ENCODE data around the gene FOXC1. TPM values are rescaled to one million over a fixed set of nuclear protein-coding genes. Genes with fewer than 3 reads are reported as not detected.

FOXC1 gene
- polyA plus RNA-seq, 2 of the 4 experiments (the other 2 are of a cell fraction), result 3.4 to 4.7 TPM

GRCh38 chr6:1599469-1599868 is 10.2 kb upstream of the FOXC1 start:
- H3K27ac ChIP-seq, result no peak overlapping the region
- DNase-seq (ENCODE audit: low read depth in 1 of 2, low spot score in 1 of 2) (no peak), ATAC-seq (no peak), FAIRE-seq (no peak)
- whole genome bisulfite sequencing (ENCODE audit: missing lambda C conversion rate), result 85% methylated on average over 10 of the region's 10 CpGs
- no peak overlapping the region for H3K4me2 ChIP-seq
- peaks cover 18% of the 10 kb centered on the region for H3K4me1 ChIP-seq
- TF ChIP-seq HOXB5 (CRISPR knock-in tag; IDR thresholded peaks at IDR 0.05), result no peak
- no peak for TF ChIP-seq GATA3 (IDR thresholded peaks at IDR 0.05; ENCODE audit: borderline replicate concordance)
- no peak for TF ChIP-seq FOXS1 (CRISPR knock-in tag; IDR thresholded peaks at IDR 0.05)
- no peak for TF ChIP-seq HEYL (CRISPR knock-in tag; IDR thresholded peaks at IDR 0.05)
- no peak for TF ChIP-seq CHD4 (IDR thresholded peaks at IDR 0.05; ENCODE audit: borderline replicate concordance)
- TF ChIP-seq BHLHE40 (IDR thresholded peaks at IDR 0.05; ENCODE audit: low read depth, low read length), result no peak
- no peak for TF ChIP-seq HDAC2 (IDR thresholded peaks at IDR 0.05)
- no peak for TF ChIP-seq HES2 (IDR thresholded peaks at IDR 0.05)
- no peak for TF ChIP-seq NR3C1 (IDR thresholded peaks at IDR 0.05)
- TF ChIP-seq HOXA7 (CRISPR knock-in tag; IDR thresholded peaks at IDR 0.05), result no peak
- no peaks in the 10 kb centered on the region for H3K9me3 ChIP-seq
- ChIA-PET CTCF (interaction anchor here (1.0 to 4.2 kb wide), 4 partner anchors 10 to 1034 kb away, joined by 4 to 49 read pairs (median 6); partner anchors contain the start of gene FOXC1), POLR2A (no interaction called here)
- no peak overlapping the region for H3K4me3 ChIP-seq

- no peak overlapping the region for H3K4me2 ChIP-seq
- POLR2A ChIA-PET, result no interaction called here
- no peak overlapping the region for H3K27ac ChIP-seq
- H3K4me3 ChIP-seq, result no peak overlapping the region
- TF ChIP-seq NFE2L2 (conservative IDR thresholded peaks at IDR 0.05; ENCODE audit: low read length), result no peak
- CTCF ChIA-PET, result interaction anchor here (1.0 to 2.8 kb wide), 4 partner anchors 504 to 1150 kb away, joined by 3 to 12 read pairs (median 6); partner anchors contain the start of gene MYLK4
- peaks cover 18% of the 10 kb centered on the region for H3K4me1 ChIP-seq
- ATAC-seq (no peak), DNase-seq (ENCODE audit: low read depth in 1 of 2, low spot score in 1 of 2) (no peak), FAIRE-seq (no peak)
- 53% methylated on average over 3 of the region's 3 CpGs for WGBS (ENCODE audit: missing lambda C conversion rate)
- no peaks in the 10 kb centered on the region for H3K9me3 ChIP-seq
Measured at GRCh38 chr6:1600063-1600763, 9.5 kb upstream of the FOXC1 start.

- Histone ChIP-seq H3K4me2 (no peak overlapping the region), H3K4me1 (peaks cover 18% of the 10 kb centered on the region), H3K9me3 (no peaks in the 10 kb centered on the region), H3K4me3 (no peak overlapping the region), H3K27ac (no peak overlapping the region)
- TF ChIP-seq KDM1A (IDR thresholded peaks at IDR 0.05; ENCODE audit: low read depth), result no peak
- TF ChIP-seq RFX5 (IDR thresholded peaks at IDR 0.05), result no peak
- TF ChIP-seq EHF (CRISPR knock-in tag; IDR thresholded peaks at IDR 0.05), result no peak
- no peak for TF ChIP-seq HOXB5 (CRISPR knock-in tag; IDR thresholded peaks at IDR 0.05)
- no peak for TF ChIP-seq NPAS2 (CRISPR knock-in tag; IDR thresholded peaks at IDR 0.05; ENCODE audit: borderline replicate concordance)
- no peak for TF ChIP-seq NR3C1 (IDR thresholded peaks at IDR 0.05)
- no peak for TF ChIP-seq NFE2L2 (conservative IDR thresholded peaks at IDR 0.05; ENCODE audit: low read length)
- no peak for TF ChIP-seq EHMT2 (IDR thresholded peaks at IDR 0.05; ENCODE audit: low read depth)
- no peak for TF ChIP-seq CBX2 (IDR thresholded peaks at IDR 0.05; ENCODE audit: borderline replicate concordance, low read depth)
- TF ChIP-seq HOXB13 (CRISPR knock-in tag; IDR thresholded peaks at IDR 0.05; ENCODE audit: low read depth), result no peak
- no peak for TF ChIP-seq FOSB (CRISPR knock-in tag; IDR thresholded peaks at IDR 0.05)
- TF ChIP-seq BCL3 (IDR thresholded peaks at IDR 0.05), result no peak
- no peak for TF ChIP-seq HDAC2 (IDR thresholded peaks at IDR 0.05)
- TF ChIP-seq RNF2 (IDR thresholded peaks at IDR 0.05; ENCODE audit: borderline replicate concordance, low read depth), result no peak
- ChIA-PET POLR2A (no interaction called here), CTCF (interaction anchor here (1.0 to 2.8 kb wide), 4 partner anchors 504 to 1150 kb away, joined by 3 to 12 read pairs (median 5); partner anchors contain the start of gene MYLK4)
- ATAC-seq (no peak), DNase-seq (ENCODE audit: low read depth in 1 of 2, low spot score in 1 of 2) (no peak), FAIRE-seq (no peak)
- WGBS (ENCODE audit: missing lambda C conversion rate), result 56% methylated on average over 15 of the region's 15 CpGs
Measured at GRCh38 chr6:1600764-1601157, 9.0 kb upstream of the FOXC1 start.
